Fibroblast of villous mesenchyme (primary cell): ENCODE results near the gene BRSK1. TPM values are rescaled to one million over a fixed set of nuclear protein-coding genes. Genes with fewer than 3 reads are reported as not detected.

Experiments
- DNase-seq: peaks from one replicate; pipeline ENCODE4 v3.0.0-alpha.2; 2010; ENCODE audit warnings: low read depth
- H3K4me3 ChIP-seq: 2 replicates; pipeline ENCODE4 v1.5.1; 2011; ENCODE audit warnings: low read depth, mild to moderate bottlenecking, low read length
- CTCF ChIP-seq: IDR thresholded peaks from 2 replicates; pipeline ENCODE4 v1.5.1; 2012; ENCODE audit warnings: low read depth, mild to moderate bottlenecking, low read length; ENCODE audit not compliant: insufficient read depth
- total RNA-seq: library from RNA; depleted of rRNA; stranded (reverse); fragments of >200 nt; gene quantifications from 2 replicates; pipeline ENCODE4 v1.2.3, GENCODE V29; 2012

BRSK1 gene
- total RNA-seq, 1 donor, result 5.6 TPM

- TF ChIP-seq CTCF, result no peak
- H3K4me3 ChIP-seq, result no peak overlapping the region
- DNase-seq, result peak; percentile 32
These were observed 50.1 kb downstream of the BRSK1 start for GRCh38 chr19:55333870-55334269.

GRCh38 chr19:55336101-55336500, 52.3 kb downstream of the BRSK1 start:
- no peak for DNase-seq
- no peak for TF ChIP-seq CTCF

GRCh38 chr19:55339105-55339888, 55.5 kb downstream of the BRSK1 start, which contains the start of gene KMT5C:
TSS of gene KMT5C (plus strand) at chr19:55339876. CDS start at chr19:55341937, 2,061 bp downstream.
- peak within 1 kb of the TSS; percentile 77 for H3K4me3 ChIP-seq
- peak; percentile 47 for TF ChIP-seq CTCF
- DNase-seq, result peak; percentile 100

More at GRCh38 chr19:55336101-55336500, 52.3 kb downstream of the BRSK1 start:
- H3K4me3 ChIP-seq, result no peak overlapping the region

- peak overlapping the region; percentile 77 for H3K4me3 ChIP-seq
- no peak for DNase-seq
- no peak for TF ChIP-seq CTCF
These were observed 56.3 kb downstream of the BRSK1 start for GRCh38 chr19:55339889-55340783.

GRCh38 chr19:55340784-55341147, 57.0 kb downstream of the BRSK1 start:
- no peak for DNase-seq
- peak overlapping the region; percentile 77 for H3K4me3 ChIP-seq
- TF ChIP-seq CTCF, result peak; percentile 22

- no peak for TF ChIP-seq CTCF
- peak; percentile 54 for DNase-seq
- H3K4me3 ChIP-seq, result peak overlapping the region; percentile 77
These were observed 57.4 kb downstream of the BRSK1 start for GRCh38 chr19:55341171-55341588.
